Panc1 (cell line): ENCODE results near the gene SMIM10L1. TPM values are rescaled to one million over a fixed set of nuclear protein-coding genes. Genes with fewer than 3 reads are reported as not detected.

ENCODE experiments used
- ATAC-seq: fragments of 200-7000 bp; cut with Tn5 transposase; 2 replicates; pipeline ENCODE4 v1.9.1; 2020; ENCODE audit warnings: mild to moderate bottlenecking, moderate library complexity
- BruUV-seq: library from RNA; stranded (reverse); fragments of 400-500 nt; replicated peaks from 2 replicates; lab custom pipeline; 2021; lab: Mats Ljungman, UMichigan
- CTCF ChIA-PET: fragments of 300-600 bp; sonication (Branson Sonifier 250); formaldehyde crosslinking; loops from one replicate; lab custom pipeline; 2022; ENCODE audit warnings: antibody characterized with exemption; lab: Charles Lee
- POLR2A ChIA-PET: fragments of 300-600 bp; sonication (Branson Sonifier 250); formaldehyde crosslinking; loops from one replicate; lab custom pipeline; 2022; ENCODE audit warnings: antibody characterized with exemption; lab: Charles Lee
- DNase-seq: peaks from one replicate; pipeline ENCODE4 v3.0.0-alpha.2; 2010; ENCODE audit warnings: low read depth, low spot score
- H3K27ac ChIP-seq: 2 replicates; pipeline ENCODE4 v1.5.1; 2011; ENCODE audit warnings: mild to moderate bottlenecking, low read length, inconsistent platforms
- H3K27me3 ChIP-seq: fragments of 200-500 bp; sonication (Bioruptor generic); 2 replicates; pipeline ENCODE4 v1.6.0; 2014; ENCODE audit warnings: low read length, inconsistent platforms; ENCODE audit not compliant: control insufficient read depth, insufficient read depth
- H3K36me3 ChIP-seq: fragments of 200-500 bp; sonication (Bioruptor generic); 2 replicates; pipeline ENCODE4 v1.5.1; 2014; ENCODE audit warnings: inconsistent platforms, mild to moderate bottlenecking, low read length, moderate library complexity; ENCODE audit not compliant: control insufficient read depth, insufficient read depth
- H3K4me1 ChIP-seq: 2 replicates; pipeline ENCODE4 v1.5.1; 2011; ENCODE audit warnings: inconsistent platforms, mild to moderate bottlenecking, low read length, moderate library complexity; ENCODE audit not compliant: control insufficient read depth, insufficient read depth
- H3K4me3 ChIP-seq, 2 experiments: 2 replicates each; pipeline ENCODE4 v1.5.1; 2011 to 2012; ENCODE audit warnings: low read depth in 2 of 2, low read length in 2 of 2, mild to moderate bottlenecking in 2 of 2, inconsistent platforms in 1 of 2, moderate library complexity in 1 of 2
- H3K9me3 ChIP-seq: fragments of 200-500 bp; sonication (Bioruptor generic); 2 replicates; pipeline ENCODE4 v1.5.1; 2014; ENCODE audit warnings: low read depth, mild to moderate bottlenecking, inconsistent platforms, low read length, moderate library complexity; ENCODE audit not compliant: control insufficient read depth, insufficient read depth
- POLR2AphosphoS5 ChIP-seq: IDR thresholded peaks from 2 replicates; pipeline ENCODE4 v1.6.1; 2012; ENCODE audit warnings: mild to moderate bottlenecking, low read depth, low read length, moderate library complexity
- SIN3A ChIP-seq: IDR thresholded peaks from 2 replicates; pipeline ENCODE4 v1.6.1; 2012; ENCODE audit warnings: low read depth, mild to moderate bottlenecking, low read length, moderate library complexity, borderline replicate concordance; ENCODE audit not compliant: insufficient read depth
- TCF7L2 ChIP-seq: IDR thresholded peaks from 2 replicates; pipeline ENCODE4 v1.6.1; 2011; ENCODE audit warnings: mild to moderate bottlenecking, low read depth, low read length, inconsistent platforms
- in situ Hi-C: cut with HindIII; loops from 2 replicates; pipeline ENCODE4 v1.10.0; 2016; ENCODE audit warnings: low sequenced_read_pairs, low pct_unique_long_range_greater_than_20kb
- intact Hi-C: fragments of 100-400 bp; cut with micrococcal nuclease; formaldehyde crosslinking; loops from one replicate; pipeline ENCODE4 v1.10.0; 2022; ENCODE audit not compliant: unreplicated experiment
- total RNA-seq: library from RNA; stranded (reverse); gene quantifications from one replicate; pipeline ENCODE4 v1.2.1, GENCODE V29; 2021; ENCODE audit not compliant: unreplicated experiment
- TF ChIP-seq, protein P1 (sequence below): fragments of 450-650 bp; IDR thresholded peaks from 2 replicates; pipeline ENCODE4 v1.5.1; 2017; ENCODE audit warnings: mild to moderate bottlenecking
- TF ChIP-seq, protein P2 (sequence below), 2 experiments: IDR thresholded peaks; 2 replicates each; pipeline ENCODE4 v1.6.1; 2011 to 2012; ENCODE audit warnings: low read depth in 2 of 2, control low read depth in 1 of 2, low read length in 1 of 2, mild to moderate bottlenecking in 1 of 2, moderate library complexity in 1 of 2; ENCODE audit not compliant: insufficient read depth in 1 of 2

Gene SMIM10L1
- total RNA-seq, 1 experiment from 2014 or later, result 6.0 TPM

DNA sequence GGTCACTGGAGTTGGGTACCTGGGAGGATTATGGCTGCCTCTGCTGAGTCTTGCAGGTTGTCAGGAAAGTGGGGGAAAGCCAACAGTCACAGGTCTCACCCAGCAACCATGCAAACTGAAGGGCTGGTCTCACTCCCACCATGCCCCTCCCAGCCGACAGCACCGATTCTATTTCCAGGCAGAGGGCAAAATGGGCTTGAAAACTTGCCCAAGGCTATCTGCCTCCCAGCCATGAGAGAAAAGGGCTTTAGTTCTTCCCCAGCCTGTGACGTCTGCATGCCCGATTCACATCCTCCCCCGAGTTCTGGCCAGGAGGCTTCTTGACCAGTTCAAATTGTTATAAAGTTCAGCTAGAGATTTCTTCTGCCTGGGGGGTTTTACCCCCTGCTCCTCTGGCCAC, 26.7 kb upstream of the SMIM10L1 start:
- TF ChIP-seq TCF7L2, result no peak
- TF ChIP-seq, protein P1, sequence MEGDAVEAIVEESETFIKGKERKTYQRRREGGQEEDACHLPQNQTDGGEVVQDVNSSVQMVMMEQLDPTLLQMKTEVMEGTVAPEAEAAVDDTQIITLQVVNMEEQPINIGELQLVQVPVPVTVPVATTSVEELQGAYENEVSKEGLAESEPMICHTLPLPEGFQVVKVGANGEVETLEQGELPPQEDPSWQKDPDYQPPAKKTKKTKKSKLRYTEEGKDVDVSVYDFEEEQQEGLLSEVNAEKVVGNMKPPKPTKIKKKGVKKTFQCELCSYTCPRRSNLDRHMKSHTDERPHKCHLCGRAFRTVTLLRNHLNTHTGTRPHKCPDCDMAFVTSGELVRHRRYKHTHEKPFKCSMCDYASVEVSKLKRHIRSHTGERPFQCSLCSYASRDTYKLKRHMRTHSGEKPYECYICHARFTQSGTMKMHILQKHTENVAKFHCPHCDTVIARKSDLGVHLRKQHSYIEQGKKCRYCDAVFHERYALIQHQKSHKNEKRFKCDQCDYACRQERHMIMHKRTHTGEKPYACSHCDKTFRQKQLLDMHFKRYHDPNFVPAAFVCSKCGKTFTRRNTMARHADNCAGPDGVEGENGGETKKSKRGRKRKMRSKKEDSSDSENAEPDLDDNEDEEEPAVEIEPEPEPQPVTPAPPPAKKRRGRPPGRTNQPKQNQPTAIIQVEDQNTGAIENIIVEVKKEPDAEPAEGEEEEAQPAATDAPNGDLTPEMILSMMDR, result no peak
- TF ChIP-seq POLR2AphosphoS5, result no peak
- TF ChIP-seq, protein P2, sequence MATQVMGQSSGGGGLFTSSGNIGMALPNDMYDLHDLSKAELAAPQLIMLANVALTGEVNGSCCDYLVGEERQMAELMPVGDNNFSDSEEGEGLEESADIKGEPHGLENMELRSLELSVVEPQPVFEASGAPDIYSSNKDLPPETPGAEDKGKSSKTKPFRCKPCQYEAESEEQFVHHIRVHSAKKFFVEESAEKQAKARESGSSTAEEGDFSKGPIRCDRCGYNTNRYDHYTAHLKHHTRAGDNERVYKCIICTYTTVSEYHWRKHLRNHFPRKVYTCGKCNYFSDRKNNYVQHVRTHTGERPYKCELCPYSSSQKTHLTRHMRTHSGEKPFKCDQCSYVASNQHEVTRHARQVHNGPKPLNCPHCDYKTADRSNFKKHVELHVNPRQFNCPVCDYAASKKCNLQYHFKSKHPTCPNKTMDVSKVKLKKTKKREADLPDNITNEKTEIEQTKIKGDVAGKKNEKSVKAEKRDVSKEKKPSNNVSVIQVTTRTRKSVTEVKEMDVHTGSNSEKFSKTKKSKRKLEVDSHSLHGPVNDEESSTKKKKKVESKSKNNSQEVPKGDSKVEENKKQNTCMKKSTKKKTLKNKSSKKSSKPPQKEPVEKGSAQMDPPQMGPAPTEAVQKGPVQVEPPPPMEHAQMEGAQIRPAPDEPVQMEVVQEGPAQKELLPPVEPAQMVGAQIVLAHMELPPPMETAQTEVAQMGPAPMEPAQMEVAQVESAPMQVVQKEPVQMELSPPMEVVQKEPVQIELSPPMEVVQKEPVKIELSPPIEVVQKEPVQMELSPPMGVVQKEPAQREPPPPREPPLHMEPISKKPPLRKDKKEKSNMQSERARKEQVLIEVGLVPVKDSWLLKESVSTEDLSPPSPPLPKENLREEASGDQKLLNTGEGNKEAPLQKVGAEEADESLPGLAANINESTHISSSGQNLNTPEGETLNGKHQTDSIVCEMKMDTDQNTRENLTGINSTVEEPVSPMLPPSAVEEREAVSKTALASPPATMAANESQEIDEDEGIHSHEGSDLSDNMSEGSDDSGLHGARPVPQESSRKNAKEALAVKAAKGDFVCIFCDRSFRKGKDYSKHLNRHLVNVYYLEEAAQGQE (IDR thresholded peaks at IDR 0.05; ENCODE audit: insufficient read depth in 1 of 2, low read depth in 2 of 2, low read length in 1 of 2), result no peak
- no peak for TF ChIP-seq SIN3A
- ChIA-PET CTCF (no interaction called here), POLR2A (no interaction called here)
- H3K4me1 ChIP-seq, result no peaks in the 10 kb centered on the region
- no peak overlapping the region for H3K4me3 ChIP-seq
- no peak overlapping the region for H3K27ac ChIP-seq
- in situ Hi-C loops (no loop called here), intact Hi-C loops (no loop called here)
- ATAC-seq, result no peak
- no peaks in the 10 kb centered on the region for H3K9me3 ChIP-seq
- H3K36me3 ChIP-seq, result no peaks in the 10 kb centered on the region
- no peaks in the 10 kb centered on the region for H3K27me3 ChIP-seq
- no TSS peak for BruUV-seq
- DNase-seq, result no peak

DNA sequence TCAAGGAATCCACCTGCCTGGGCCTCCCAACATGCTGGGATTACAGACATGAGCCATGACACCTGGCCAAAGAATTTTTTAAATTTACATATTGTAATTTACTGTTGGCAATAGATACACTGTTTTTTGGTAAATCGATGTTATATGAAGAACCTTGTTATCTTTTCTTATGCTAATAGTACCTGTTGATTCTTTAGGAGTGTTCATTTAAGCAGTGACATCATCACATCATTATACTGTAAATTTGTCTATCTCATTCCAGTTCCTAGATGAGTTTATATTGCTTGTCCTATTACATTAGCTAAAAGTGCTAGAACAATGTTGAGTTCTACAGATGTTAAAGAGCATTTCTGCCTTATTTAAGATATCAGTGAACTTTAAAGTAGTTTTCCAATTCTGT, 23.6 kb upstream of the SMIM10L1 start:
- TF ChIP-seq POLR2AphosphoS5, result no peak
- no peak for TF ChIP-seq SIN3A
- TF ChIP-seq, protein P1, result no peak
- TF ChIP-seq, protein P2 (IDR thresholded peaks at IDR 0.05; ENCODE audit: insufficient read depth in 1 of 2, low read depth in 2 of 2, low read length in 1 of 2), result no peak
- TF ChIP-seq TCF7L2, result no peak
- in situ Hi-C loops (no loop called here), intact Hi-C loops (no loop called here)
- POLR2A ChIA-PET, result no interaction called here
- no TSS peak for BruUV-seq
- H3K27ac ChIP-seq, result no peak overlapping the region
- CTCF ChIA-PET, result no interaction called here
- no peaks in the 10 kb centered on the region for H3K4me1 ChIP-seq
- ATAC-seq (no peak), DNase-seq (no peak)
- H3K4me3 ChIP-seq, result no peak overlapping the region
- peaks cover 5% of the 10 kb centered on the region; the same call in 1 of the 2 replicates for H3K9me3 ChIP-seq
- no peaks in the 10 kb centered on the region for H3K36me3 ChIP-seq
- no peaks in the 10 kb centered on the region for H3K27me3 ChIP-seq
